IMR-90 (cell line): Measurements from ENCODE around the gene IKZF3. TPM values are rescaled to one million over a fixed set of nuclear protein-coding genes. Genes with fewer than 3 reads are reported as not detected.

Experiments
- ATAC-seq: fragments of 200-7000 bp; cut with Tn5 transposase; 2 replicates; pipeline ENCODE4 v1.9.1; 2020; ENCODE audit warnings: low read depth, mild to moderate bottlenecking, moderate library complexity
- BruUV-seq: library from RNA; stranded (reverse); fragments of 400-500 nt; replicated peaks from 2 replicates; lab custom pipeline; 2021; lab: Mats Ljungman, UMichigan
- CTCF ChIA-PET: fragments of 300-600 bp; formaldehyde crosslinking; extraction: SDS; loops from one replicate; lab custom pipeline; 2021; ENCODE audit warnings: antibody characterized with exemption; lab: Yijun Ruan, JAX
- POLR2A ChIA-PET: fragments of 300-600 bp; sonication (Branson Sonifier 250); formaldehyde crosslinking; loops from one replicate; lab custom pipeline; 2022; ENCODE audit warnings: antibody characterized with exemption; ENCODE audit not compliant: unreplicated experiment; lab: Charles Lee
- DNase-seq: peaks from one replicate; pipeline ENCODE4 v3.0.0; 2013
- H2AFZ ChIP-seq: replicated peaks from 2 replicates; pipeline ENCODE3; 2013; ENCODE audit warnings: low read length, mild to moderate bottlenecking; ENCODE audit not compliant: poor library complexity
- H2AK5ac ChIP-seq: 2 replicates; pipeline ENCODE4 v1.6.1; 2013; ENCODE audit warnings: low read depth, low read length, inconsistent platforms
- H2AK9ac ChIP-seq: replicated peaks from 2 replicates; pipeline ENCODE3; 2013; ENCODE audit warnings: mild to moderate bottlenecking, low read depth, low read length, moderate library complexity; ENCODE audit not compliant: poor library complexity
- H2BK120ac ChIP-seq: 2 replicates; pipeline ENCODE4 v1.6.1; 2013; ENCODE audit warnings: low read depth, low read length, inconsistent platforms
- H2BK15ac ChIP-seq: 3 replicates; pipeline ENCODE4 v1.6.1; 2013; ENCODE audit warnings: low read depth, low read length, inconsistent platforms
- H2BK20ac ChIP-seq: 2 replicates; pipeline ENCODE4 v1.6.1; 2013; ENCODE audit warnings: low read depth, mild to moderate bottlenecking, inconsistent platforms, low read length, moderate library complexity
- H2BK5ac ChIP-seq: 2 replicates; pipeline ENCODE4 v1.6.1; 2013; ENCODE audit warnings: mild to moderate bottlenecking, low read depth, low read length, inconsistent platforms; ENCODE audit not compliant: poor library complexity, severe bottlenecking
- H3K14ac ChIP-seq: replicated peaks from 2 replicates; pipeline ENCODE4 v1.6.1; 2013; ENCODE audit warnings: low read depth, low read length, inconsistent platforms
- H3K18ac ChIP-seq: 2 replicates; pipeline ENCODE4 v1.6.1; 2013; ENCODE audit warnings: low read depth, low read length, control low read depth
- H3K23ac ChIP-seq: 2 replicates; pipeline ENCODE4 v1.6.1; 2013; ENCODE audit warnings: low read depth, low read length, inconsistent platforms
- H3K27ac ChIP-seq: 2 replicates; pipeline ENCODE4 v1.5.1; 2013; ENCODE audit warnings: mild to moderate bottlenecking, control low read depth, low read length; ENCODE audit not compliant: insufficient read depth
- H3K27me3 ChIP-seq: 2 replicates; pipeline ENCODE4 v1.6.1; 2013; ENCODE audit warnings: low read length; ENCODE audit not compliant: control insufficient read depth, insufficient read depth
- H3K36me3 ChIP-seq: 2 replicates; pipeline ENCODE4 v1.6.1; 2013; ENCODE audit warnings: low read length, mixed read lengths; ENCODE audit not compliant: control insufficient read depth, insufficient read depth
- H3K4ac ChIP-seq: 2 replicates; pipeline ENCODE4 v1.6.1; 2013; ENCODE audit warnings: low read depth, low read length, inconsistent platforms
- H3K4me1 ChIP-seq: 2 replicates; pipeline ENCODE4 v1.6.1; 2013; ENCODE audit warnings: low read length, mixed read lengths; ENCODE audit not compliant: control insufficient read depth, insufficient read depth
- H3K4me2 ChIP-seq: 2 replicates; pipeline ENCODE4 v1.6.1; 2013; ENCODE audit warnings: low read depth, mild to moderate bottlenecking, control low read depth, low read length, moderate library complexity
- H3K4me3 ChIP-seq: 2 replicates; pipeline ENCODE4 v1.5.1; 2013; ENCODE audit warnings: low read depth, mild to moderate bottlenecking, control low read depth, low read length, moderate library complexity; ENCODE audit not compliant: insufficient read depth
- H3K56ac ChIP-seq: 2 replicates; pipeline ENCODE4 v1.6.1; 2013; ENCODE audit warnings: low read length, inconsistent platforms; ENCODE audit not compliant: insufficient read depth; ENCODE audit errors: extremely low read depth
- H3K79me1 ChIP-seq, 2 experiments: 2 replicates each; pipeline ENCODE4 v1.6.1; 2013; ENCODE audit warnings: low read length in 2 of 2, inconsistent platforms in 1 of 2, low read depth in 1 of 2
- H3K9ac ChIP-seq: 2 replicates; pipeline ENCODE4 v1.6.1; 2013; ENCODE audit warnings: low read depth, low read length, control low read depth
- H3K9me1 ChIP-seq: 2 replicates; pipeline ENCODE4 v1.6.1; 2013; ENCODE audit warnings: low read length, inconsistent platforms; ENCODE audit not compliant: insufficient read depth
- H3K9me3 ChIP-seq: 2 replicates; pipeline ENCODE4 v1.6.1; 2013; ENCODE audit warnings: low read length; ENCODE audit not compliant: control insufficient read depth, insufficient read depth
- H4K20me1 ChIP-seq: 2 replicates; pipeline ENCODE4 v1.6.1; 2013; ENCODE audit warnings: low read length, inconsistent platforms; ENCODE audit not compliant: insufficient read depth
- H4K5ac ChIP-seq: 2 replicates; pipeline ENCODE4 v1.6.1; 2013; ENCODE audit warnings: mild to moderate bottlenecking, low read depth, low read length, control low read depth
- H4K8ac ChIP-seq, 2 experiments: 2 replicates each; pipeline ENCODE4 v1.6.1; 2013; ENCODE audit warnings: low read depth in 2 of 2, low read length in 2 of 2, control low read depth in 1 of 2, inconsistent platforms in 1 of 2
- H4K91ac ChIP-seq: 2 replicates; pipeline ENCODE4 v1.6.1; 2013; ENCODE audit warnings: low read depth, low read length, inconsistent platforms; ENCODE audit not compliant: insufficient read depth
- CHD1 ChIP-seq: IDR thresholded peaks from 2 replicates; pipeline ENCODE4 v1.6.1; 2012; ENCODE audit warnings: low read depth, low read length, improper control_type of control experiment
- MXI1 ChIP-seq: IDR thresholded peaks from 2 replicates; pipeline ENCODE4 v1.6.1; 2012; ENCODE audit warnings: low read depth, mild to moderate bottlenecking, low read length, moderate library complexity, borderline replicate concordance
- WGBS, 2 experiments: methylation state at CpG; one replicate each; pipeline versions ENCODE4 v1.1.5 to v1.1.7; 2013; ENCODE audit warnings: missing lambda C conversion rate in 2 of 2; ENCODE audit not compliant: insufficient read length in 1 of 2; ENCODE audit errors: extremely low coverage in 2 of 2; 5-methylcytosine and 5-hydroxymethylcytosine counted together
- dilution Hi-C: fragments of 300-500 bp; cut with HindIII; formaldehyde crosslinking; loops from one replicate; pipeline ENCODE4 v1.14.3; 2018; ENCODE audit warnings: low sequenced_read_pairs; ENCODE audit not compliant: unreplicated experiment
- in situ Hi-C: fragments of 300-500 bp; cut with MboI; formaldehyde crosslinking; loops from 3 replicates; pipeline ENCODE4 v1.14.3; 2019; ENCODE audit warnings: low sequenced_read_pairs, inconsistent platforms, mixed read lengths
- intact Hi-C: fragments of 100-400 bp; cut with micrococcal nuclease; formaldehyde crosslinking; loops from 2 replicates; pipeline ENCODE4 v1.10.0; 2022
- polyA plus RNA-seq, 3 experiments: library from polyadenylated mRNA; depleted of rRNA; stranded (reverse); fragments of >200 nt; gene quantifications; 2 replicates each; pipeline ENCODE4 v1.2.3, GENCODE V29; 2012; ENCODE audit warnings: low replicate concordance in 1 of 3
- total RNA-seq: library from RNA; depleted of rRNA; stranded (reverse); fragments of >200 nt; gene quantifications from 2 replicates; pipeline ENCODE4 v1.2.3, GENCODE V29; 2012

IKZF3 gene
- total and polyA plus RNA-seq, 2 of the 4 experiments (the other 2 are of a cell fraction) = not detected

DNA sequence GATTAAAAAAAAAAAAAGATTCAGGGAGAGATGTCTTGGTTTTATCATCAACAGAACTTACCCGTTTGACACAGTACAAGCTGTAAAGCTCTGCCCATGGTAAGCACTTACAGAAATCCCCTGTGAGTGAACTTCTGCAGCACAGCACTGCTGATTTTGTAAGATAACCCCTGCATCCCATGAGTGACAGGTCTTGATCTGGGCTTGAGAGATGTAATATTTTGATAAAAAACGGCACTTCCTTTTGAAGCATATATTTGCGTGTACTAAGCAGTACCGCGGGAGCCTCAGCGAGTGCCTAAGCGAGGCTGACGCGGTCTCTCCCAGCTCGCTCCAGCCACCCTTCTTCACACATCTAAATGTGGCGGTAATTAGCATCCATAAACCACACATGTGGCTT, 50.5 kb downstream of the IKZF3 start:
- no peak overlapping the region for H3K4me3 ChIP-seq
- DNase-seq = no peak
- H3K14ac ChIP-seq = no peak overlapping the region
- no peak overlapping the region for H3K4me2 ChIP-seq
- H3K27ac ChIP-seq = no peak overlapping the region
- H4K91ac ChIP-seq = no peak overlapping the region
- no peak overlapping the region for H2AFZ ChIP-seq
- no peak overlapping the region for H2BK20ac ChIP-seq
- no peaks in the 10 kb centered on the region for H3K9me3 ChIP-seq
- dilution Hi-C loops = no loop called here
- no peaks in the 10 kb centered on the region for H3K9me1 ChIP-seq
- intact Hi-C loops = no loop called here
- H3K9ac ChIP-seq = no peak overlapping the region
- no peak overlapping the region for H3K23ac ChIP-seq
- POLR2A ChIA-PET = no interaction called here
- no peaks in the 10 kb centered on the region for H3K4me1 ChIP-seq
- 70% methylated on average over 2 of the region's 11 CpGs; no CpG with 5 or more reads in 1 of the 2 experiments for WGBS, 2 experiments
- H2BK120ac ChIP-seq = no peak overlapping the region
- no peak for TF ChIP-seq CHD1
- no peak for TF ChIP-seq MXI1
- no peak overlapping the region for H2AK5ac ChIP-seq
- no peak for ATAC-seq
- no peak overlapping the region for H2AK9ac ChIP-seq
- CTCF ChIA-PET = interaction anchor here (0.6 kb wide), 1 partner anchor 18 kb away, joined by 4 read pairs; no protein-coding TSS in a partner anchor
- H2BK15ac ChIP-seq = no peak overlapping the region
- no peak overlapping the region for H4K5ac ChIP-seq
- peaks cover 43% of the 10 kb centered on the region for H3K27me3 ChIP-seq
- in situ Hi-C loops = no loop called here
- no peak overlapping the region for H3K4ac ChIP-seq
- H3K79me1 ChIP-seq = no peaks in the 10 kb centered on the region
- H2BK5ac ChIP-seq = no peak overlapping the region
- BruUV-seq = no TSS peak
- H3K36me3 ChIP-seq = no peaks in the 10 kb centered on the region
- no peaks in the 10 kb centered on the region for H4K20me1 ChIP-seq
- H3K56ac ChIP-seq = no peak overlapping the region
- H4K8ac ChIP-seq = no peak overlapping the region
- H3K18ac ChIP-seq = no peak overlapping the region
